Measurements from ENCODE around the gene PAPPA2. TPM values are rescaled to one million over a fixed set of nuclear protein-coding genes. Genes with fewer than 3 reads are reported as not detected.

The PAPPA2 gene
- total and polyA plus RNA-seq, 11 donors: 0.04 to 1.5 (median 0.38) TPM

- Histone ChIP-seq H3K27me3 (no peaks in the 10 kb centered on the region), H3K9me3 (no peaks in the 10 kb centered on the region), H3K36me3 (no peaks in the 10 kb centered on the region), H3K4me1 (peaks cover 0 to 35% (median 11%) of the 10 kb centered on the region in 12 donors), H3K4me3 (no peak overlapping the region), H3K27ac (peak overlapping the region; percentile 64 to 92 (median 84))
- TF ChIP-seq POLR2A (IDR thresholded peaks at IDR 0.05): no peak
- DNase-seq: peak; percentile 83 to 94 (median 85)
- intact Hi-C loops (cut with DNase I): loop anchor here (1.0 to 10.0 kb wide), 15 partner anchors 35 to 835 kb away; no protein-coding TSS in a partner anchor
- peak; percentile 91 to 94 (median 92) for ATAC-seq
- 12 to 43% (median 32%) methylated on average over 4 of the region's 4 CpGs for WGBS, 4 donors
These were observed 229.5 kb downstream of the PAPPA2 start for GRCh38 chr1:176692431-176692830.

- DNase-seq (peak in 1 of 5 donors; percentile 30), ATAC-seq (peak in 3 of 4 donors; percentile 36 to 55 (median 44))
- Histone ChIP-seq H3K36me3 (no peaks in the 10 kb centered on the region), H3K4me3 (no peak overlapping the region), H3K27me3 (no peaks in the 10 kb centered on the region), H3K4me1 (peaks cover 0 to 35% (median 11%) of the 10 kb centered on the region in 12 donors), H3K9me3 (no peaks in the 10 kb centered on the region), H3K27ac (peak overlapping the region; percentile 64 to 92 (median 83))
- intact Hi-C loops (cut with DNase I): loop anchor here (1.0 to 10.0 kb wide), 15 partner anchors 36 to 834 kb away; no protein-coding TSS in a partner anchor
- 43 to 55% (median 50%) methylated on average over 6 of the region's 6 CpGs for WGBS, 4 donors
- no peak for TF ChIP-seq POLR2A (IDR thresholded peaks at IDR 0.05)
- no peak for TF ChIP-seq CTCF (IDR thresholded peaks at IDR 0.05)
These were observed 230.2 kb downstream of the PAPPA2 start for GRCh38 chr1:176692988-176693696.

GRCh38 chr1:176693697-176694329 lies 230.8 kb downstream of the PAPPA2 start:
- Histone ChIP-seq H3K4me1 (peaks cover 0 to 35% (median 11%) of the 10 kb centered on the region in 12 donors), H3K27me3 (no peaks in the 10 kb centered on the region), H3K4me3 (no peak overlapping the region), H3K36me3 (no peaks in the 10 kb centered on the region), H3K27ac (peak overlapping the region; percentile 64 to 92 (median 83)), H3K9me3 (no peaks in the 10 kb centered on the region)
- intact Hi-C loops (cut with DNase I): loop anchor here (2.0 to 10.0 kb wide), 13 partner anchors 37 to 833 kb away; no protein-coding TSS in a partner anchor
- ATAC-seq (peak; percentile 4 to 60 (median 38)), DNase-seq (peak in 1 of 5 donors; percentile 58)
- 31 to 40% (median 34%) methylated on average over 10 to 11 of the region's 11 CpGs for WGBS, 4 donors
- TF ChIP-seq POLR2A (IDR thresholded peaks at IDR 0.05) (no peak), CTCF (IDR thresholded peaks at IDR 0.05) (no peak)

- no peak for ATAC-seq
- H3K4me3 ChIP-seq: no peak overlapping the region
- peak overlapping the region; percentile 64 to 92 (median 83) for H3K27ac ChIP-seq
- no peaks in the 10 kb centered on the region for H3K36me3 ChIP-seq
- TF ChIP-seq CTCF (IDR thresholded peaks at IDR 0.05): no peak
- TF ChIP-seq POLR2A (IDR thresholded peaks at IDR 0.05): no peak
- H3K9me3 ChIP-seq: no peaks in the 10 kb centered on the region
- intact Hi-C loops (cut with DNase I): loop anchor here in 9 of 10 donors (5.0 to 10.0 kb wide), 10 partner anchors 37 to 833 kb away; no protein-coding TSS in a partner anchor
- no peaks in the 10 kb centered on the region for H3K27me3 ChIP-seq
- peaks cover 0 to 35% (median 11%) of the 10 kb centered on the region in 12 donors for H3K4me1 ChIP-seq
- 51 to 59% (median 55%) methylated on average over 2 of the region's 2 CpGs for WGBS, 4 donors
- DNase-seq: no peak
These were observed 231.7 kb downstream of the PAPPA2 start for GRCh38 chr1:176694713-176695112.
